Measurements from ENCODE around the gene TMEM132C.

Gene TMEM132C

DNA sequence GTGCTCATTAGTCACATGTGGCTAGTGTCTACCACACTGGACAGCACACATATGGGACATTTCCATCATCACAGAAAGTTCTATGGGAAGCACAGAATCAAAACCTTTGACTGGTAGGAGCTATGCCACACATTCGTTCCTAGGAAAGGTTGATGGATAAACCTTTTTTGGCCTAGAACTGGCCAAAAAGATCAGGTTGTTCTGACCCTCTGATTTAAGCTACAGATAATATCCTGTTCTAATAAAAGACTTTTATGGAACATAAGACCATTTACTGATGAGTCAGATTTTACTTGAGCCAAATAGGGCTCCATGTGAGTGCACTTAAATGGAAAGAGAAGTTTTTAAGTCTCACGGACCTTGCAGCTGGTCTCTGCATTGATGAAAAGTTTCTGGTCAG, 413.6 kb downstream of the TMEM132C start:
- DNase-seq: no peak

DNA sequence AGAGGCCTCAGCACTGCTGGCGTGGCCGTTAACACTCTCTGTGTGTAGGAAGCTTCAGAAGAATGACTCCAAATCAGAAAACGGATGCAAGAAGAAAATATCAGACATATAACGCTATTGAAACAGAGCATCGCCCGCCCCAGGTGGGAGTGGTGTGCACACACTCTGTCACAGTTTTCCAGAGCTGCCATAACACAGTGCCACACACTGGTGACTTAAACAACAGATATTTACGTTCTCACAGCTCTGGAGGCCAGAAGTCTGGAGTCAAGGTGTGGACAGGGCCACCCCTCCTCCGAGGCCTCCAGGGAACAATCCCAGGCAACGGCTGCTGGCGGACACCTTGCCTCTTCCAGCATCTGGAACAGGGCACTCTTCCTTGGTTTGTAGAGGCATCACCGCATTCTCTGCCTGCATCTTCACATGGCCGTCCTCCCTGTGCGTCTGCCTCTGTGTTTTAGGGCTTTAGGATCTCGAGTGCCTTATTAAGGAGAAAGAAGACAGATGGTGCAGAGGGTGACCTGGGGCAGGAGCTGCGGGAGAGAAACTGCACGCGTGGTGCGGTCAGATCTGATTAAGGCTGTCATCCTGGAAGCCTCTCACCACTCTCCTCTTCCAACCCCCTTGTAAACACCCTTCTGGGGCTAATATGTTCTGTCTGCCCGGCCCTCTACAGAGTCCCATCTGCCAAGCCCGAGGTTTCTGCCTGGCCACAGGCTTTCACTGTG, 415.7 kb downstream of the TMEM132C start:
- no peak for DNase-seq

DNA sequence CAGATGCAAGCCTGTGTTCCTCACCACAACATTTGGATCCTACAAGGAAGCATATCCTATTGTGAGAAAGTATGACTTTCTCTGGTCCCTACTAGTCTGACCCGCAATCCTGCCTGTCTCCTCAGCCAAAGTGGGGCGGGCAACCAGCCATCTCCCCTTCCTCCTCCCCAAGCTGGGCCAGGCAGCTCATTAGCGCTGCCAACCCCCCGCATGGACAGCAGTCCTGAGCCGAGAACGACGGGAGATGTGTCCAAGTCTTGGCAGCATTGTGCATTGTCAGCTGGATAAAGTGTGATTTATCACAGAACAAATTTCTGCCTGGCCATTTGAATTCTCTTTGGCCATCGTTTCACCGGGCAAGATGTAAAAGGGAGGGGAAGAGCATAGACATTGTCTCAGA, 417.4 kb downstream of the TMEM132C start:
- no peak for DNase-seq

DNA sequence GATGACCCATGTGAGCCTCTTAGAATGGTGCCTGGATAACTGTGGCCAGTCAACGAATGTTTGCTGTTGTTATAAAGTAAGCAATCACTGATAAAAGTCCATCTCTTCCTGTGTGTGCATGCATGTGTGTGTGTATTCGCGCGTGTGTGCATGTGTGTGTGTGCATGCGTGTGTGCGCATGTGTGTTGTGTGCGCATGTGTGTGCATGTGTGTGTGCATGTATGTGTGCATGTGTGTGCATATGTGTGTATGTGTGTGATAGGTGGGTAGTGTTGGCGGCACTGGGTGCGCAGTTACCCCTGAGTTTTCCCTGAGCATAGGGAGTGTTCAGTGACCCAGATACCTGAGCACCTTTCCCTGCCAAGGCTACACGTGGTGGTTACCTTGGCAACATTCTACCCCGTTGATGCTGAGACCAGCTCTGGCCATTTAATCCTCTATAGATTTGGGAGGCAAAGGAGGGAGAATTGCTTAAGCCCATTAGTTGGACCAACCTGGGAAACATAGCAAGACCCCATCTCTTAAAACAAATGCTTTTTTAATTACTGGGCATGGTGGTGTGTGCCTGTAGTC, 419.0 kb downstream of the TMEM132C start:
- DNase-seq: no peak

DNA sequence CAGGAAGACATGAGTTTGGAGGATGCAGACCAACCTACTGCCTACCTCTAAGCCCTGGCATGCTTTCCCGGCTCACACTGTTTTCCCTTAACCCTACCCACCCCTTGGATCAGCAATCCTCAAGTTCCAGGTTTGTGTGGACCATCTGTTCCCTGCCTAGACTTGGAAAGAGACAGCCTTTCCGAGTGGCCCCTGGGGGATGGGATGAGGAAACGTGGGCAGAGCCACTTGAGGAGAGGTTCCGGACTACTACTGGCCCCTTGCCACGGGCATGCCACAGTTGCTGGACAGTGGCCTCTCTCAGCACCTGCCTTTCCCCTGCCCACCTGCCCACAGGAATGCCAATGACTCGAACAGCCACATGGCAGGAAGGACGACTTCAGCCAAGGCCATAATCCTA, 420.9 kb downstream of the TMEM132C start:
- no peak for DNase-seq

DNA sequence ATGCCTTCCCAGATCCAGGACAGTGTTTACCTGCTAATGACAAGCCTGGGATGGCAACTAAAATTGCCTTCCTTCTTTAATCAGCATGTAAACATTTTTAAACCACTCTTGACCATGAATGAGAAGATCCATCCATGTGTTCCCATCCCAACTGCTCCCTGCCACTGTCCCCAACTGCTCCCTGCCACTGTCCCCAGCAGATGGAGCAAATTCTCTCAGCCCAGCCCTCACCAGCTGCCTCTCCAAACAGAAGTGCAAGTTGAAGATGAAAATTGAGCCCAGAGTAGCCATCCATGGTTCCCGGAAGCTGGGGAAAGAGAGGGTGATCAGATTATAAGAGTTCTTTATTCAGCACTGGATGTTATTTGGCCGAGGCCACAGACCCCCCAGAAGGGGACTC, 423.7 kb downstream of the TMEM132C start:
- DNase-seq: no peak

DNA sequence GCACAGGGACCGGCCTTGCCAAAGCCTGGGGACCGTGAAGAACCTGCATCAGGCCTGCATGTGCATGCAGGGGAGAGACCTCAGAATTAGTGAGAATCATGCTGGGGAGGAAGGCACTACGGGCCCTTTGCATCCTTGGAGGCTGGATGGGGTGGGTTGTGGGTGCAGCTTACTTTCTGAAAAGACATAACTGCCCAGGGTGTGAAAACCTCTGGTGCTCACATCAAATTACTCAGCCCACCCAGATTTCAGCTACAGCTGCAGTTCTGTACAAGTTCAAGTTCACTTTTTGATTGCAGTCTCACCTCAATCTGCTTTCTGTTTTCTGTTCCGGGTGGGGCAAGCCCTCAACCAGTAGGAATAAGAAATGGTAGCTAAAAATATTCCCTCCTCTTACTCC, 426.1 kb downstream of the TMEM132C start:
- DNase-seq: no peak

DNA sequence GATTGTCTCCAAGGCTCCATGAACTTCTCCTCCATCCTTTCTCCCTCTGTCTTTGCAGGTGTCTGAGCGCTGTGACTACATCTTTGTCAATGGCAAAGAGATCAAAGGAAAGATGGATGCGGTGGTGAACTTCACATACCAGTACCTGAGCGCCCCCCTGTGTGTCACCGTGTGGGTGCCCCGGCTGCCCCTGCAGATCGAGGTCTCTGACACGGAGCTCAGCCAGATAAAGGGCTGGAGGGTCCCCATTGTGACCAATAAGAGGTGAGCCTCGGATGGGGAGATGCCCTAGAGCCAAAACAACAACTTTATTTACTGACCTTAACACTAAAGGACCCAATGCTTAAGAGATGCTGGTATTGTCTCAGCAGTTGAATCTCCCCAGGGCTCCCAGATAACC, 426.8 kb downstream of the TMEM132C start:
- DNase-seq: no peak

DNA sequence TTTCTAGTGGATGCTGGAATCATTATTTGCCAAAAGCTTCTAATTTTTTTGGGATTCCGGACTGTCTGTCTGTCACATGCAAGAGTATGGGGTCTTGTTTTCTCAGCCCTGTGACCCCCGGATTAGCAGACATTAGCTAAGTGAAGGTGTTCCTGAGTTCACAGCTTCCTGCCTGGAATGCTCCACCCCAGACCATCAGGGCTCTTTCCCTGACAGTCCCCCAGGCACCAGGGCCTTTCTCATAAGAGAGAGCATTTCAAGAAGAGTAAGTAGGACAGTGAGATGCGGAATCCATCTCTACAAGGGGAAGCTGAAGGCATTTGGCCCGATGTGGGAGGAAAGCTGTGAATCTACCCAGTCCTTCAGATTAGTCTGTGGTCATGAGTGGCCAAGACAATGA, 427.5 kb downstream of the TMEM132C start:
- no peak for DNase-seq

DNA sequence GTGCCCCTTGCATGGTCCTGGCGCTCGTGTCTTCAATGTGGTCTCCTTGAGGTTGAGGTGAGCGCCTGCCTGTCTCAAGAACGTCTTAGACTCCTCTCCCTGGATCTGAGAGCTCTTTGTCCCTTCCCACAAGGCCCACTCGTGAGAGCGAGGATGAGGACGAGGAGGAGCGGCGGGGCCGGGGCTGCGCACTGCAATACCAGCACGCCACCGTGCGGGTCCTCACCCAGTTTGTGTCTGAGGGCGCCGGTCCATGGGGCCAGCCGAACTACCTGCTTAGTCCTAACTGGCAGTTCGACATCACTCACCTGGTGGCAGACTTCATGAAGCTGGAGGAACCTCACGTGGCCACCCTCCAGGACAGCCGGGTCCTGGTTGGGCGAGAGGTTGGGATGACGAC, 428.7 kb downstream of the TMEM132C start:
- DNase-seq: no peak

DNA sequence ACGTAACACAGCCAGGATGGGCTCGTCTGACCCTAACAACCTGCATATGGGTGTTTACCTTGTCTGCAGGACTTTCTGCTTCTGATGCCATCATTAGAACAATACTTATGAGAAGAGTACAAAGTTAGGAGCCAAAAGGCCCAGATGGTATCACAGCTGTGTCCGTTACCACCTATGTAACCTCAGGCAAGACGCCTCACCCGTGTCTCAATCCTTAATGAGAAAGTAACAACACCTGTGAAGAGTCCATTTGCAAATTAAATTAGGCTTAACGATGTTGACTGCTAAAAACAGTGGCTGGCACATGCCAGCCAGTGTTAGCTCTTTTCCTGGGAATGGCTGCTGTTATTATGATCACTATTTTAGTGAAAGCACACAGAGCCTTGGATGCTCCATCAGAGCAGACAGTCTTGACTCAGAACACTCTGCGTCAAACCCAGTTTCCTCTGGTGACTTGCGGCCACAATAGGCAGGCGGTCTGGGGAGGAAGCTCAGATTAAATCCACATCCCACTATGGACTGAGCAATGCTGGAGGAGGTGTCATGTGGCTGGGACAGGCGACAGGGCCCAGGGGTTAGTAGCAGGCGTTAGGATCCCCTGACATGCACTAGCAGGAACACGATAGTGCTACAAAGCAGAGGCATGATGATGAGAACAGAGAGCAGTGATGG, 431.5 kb downstream of the TMEM132C start:
- no peak for DNase-seq

DNA sequence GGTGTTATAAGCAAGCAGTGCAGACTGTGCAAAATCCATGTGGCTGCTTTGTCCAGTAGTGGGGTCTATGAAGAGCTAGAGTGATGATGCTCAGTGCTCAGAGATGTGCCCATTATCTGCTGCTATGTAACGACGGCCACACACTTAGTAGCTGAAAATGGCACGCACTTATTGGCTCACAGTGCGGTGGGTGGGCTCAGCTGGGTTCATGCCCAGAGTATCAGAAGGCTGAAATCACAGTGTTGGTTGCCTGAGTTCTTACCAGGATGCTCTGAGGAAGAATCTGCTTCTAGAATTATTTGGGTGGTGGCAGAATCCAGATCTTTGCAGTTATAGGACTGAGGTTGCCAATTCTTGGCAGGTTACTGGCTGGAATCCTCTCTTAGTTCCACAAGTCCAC, 432.1 kb downstream of the TMEM132C start:
- no peak for DNase-seq

DNA sequence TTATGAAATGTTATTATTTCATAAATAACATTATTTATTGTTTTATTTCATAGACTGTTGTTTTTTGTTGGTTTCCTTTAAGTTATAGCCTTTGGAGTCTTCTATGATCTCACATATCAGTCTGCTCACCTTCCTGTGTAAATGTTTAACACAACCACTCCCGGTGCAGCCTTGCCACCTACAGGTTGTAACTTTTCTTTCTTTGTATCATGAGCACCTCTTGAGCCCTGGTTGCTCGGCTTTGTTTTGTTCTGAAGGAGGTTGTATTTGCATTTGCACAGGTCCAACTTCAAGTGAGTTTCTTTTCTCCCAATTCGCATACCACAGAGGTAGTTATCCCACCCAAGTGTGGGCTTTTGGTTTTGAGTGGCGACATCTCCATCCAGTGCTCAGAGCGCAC, 435.4 kb downstream of the TMEM132C start:
- DNase-seq: no peak

DNA sequence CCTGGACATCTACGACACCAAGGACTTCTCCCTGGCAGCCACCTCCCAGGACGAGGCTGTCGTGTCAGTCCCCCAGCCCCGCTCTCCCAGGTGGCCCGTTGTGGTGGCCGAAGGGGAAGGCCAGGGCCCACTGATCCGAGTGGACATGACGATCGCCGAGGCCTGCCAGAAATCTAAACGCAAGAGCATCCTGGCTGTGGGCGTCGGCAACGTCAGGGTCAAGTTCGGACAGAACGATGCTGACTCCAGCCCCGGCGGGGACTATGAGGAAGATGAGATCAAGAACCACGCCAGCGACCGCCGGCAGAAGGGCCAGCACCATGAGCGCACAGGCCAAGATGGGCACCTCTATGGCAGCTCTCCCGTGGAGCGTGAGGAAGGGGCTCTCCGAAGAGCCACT, 438.2 kb downstream of the TMEM132C start:
- DNase-seq: no peak

DNA sequence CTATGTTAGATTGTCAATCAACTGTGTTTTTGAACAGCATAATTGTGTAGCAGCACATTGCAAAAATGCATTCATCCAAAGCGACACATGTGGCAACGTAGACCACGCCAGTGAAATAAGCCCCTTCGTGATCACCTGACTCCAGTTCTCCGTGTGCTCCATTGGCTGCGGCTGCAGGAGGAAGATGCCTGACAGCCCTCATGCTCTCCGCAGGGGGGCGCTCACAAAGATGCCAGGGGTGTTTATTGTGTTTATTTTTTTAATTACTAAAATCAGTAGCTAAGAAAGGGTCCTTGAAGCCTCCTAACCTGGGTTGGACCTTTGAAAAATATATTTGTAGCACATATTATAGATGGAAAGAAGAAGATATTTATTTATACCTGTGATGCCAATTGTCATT, 440.5 kb downstream of the TMEM132C start:
- DNase-seq: no peak

DNA sequence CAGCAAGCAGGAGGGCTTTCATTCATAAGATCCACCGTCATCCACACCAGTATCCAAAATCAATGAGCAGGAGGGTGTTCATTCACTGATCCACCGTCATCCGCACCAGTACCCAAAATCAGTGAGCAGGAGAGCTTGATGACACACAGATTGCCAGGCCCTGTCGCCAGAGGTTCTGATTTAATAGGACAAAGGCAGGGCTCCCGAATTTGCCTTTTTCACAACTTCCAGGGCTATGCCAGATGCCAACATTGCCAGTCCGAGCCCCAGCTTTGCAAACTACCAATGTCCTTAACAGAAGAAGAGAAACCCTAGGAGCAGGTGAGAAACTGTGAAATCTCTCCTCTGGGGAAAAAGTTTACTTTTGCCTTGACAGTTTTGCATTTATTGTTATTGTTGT, 441.8 kb downstream of the TMEM132C start:
- no peak for DNase-seq

DNA sequence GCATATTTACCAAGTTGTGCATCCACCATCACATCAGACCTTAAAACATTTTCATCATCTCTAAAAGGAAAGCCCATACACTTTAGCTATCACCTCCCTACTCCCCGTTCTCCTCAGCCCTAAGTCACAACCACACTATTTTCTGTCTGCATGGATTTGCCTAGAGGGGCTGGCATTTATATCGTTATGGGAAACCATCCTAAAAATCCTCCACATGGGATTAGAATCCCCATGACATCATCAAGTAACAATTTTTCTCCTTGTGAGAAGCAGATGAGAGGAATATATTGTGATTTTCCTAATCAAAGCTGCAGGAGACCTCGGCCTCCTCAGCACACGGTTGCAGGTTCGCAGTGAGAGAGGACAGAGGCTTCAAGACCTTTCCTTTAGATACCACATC, 442.7 kb downstream of the TMEM132C start:
- DNase-seq: no peak

DNA sequence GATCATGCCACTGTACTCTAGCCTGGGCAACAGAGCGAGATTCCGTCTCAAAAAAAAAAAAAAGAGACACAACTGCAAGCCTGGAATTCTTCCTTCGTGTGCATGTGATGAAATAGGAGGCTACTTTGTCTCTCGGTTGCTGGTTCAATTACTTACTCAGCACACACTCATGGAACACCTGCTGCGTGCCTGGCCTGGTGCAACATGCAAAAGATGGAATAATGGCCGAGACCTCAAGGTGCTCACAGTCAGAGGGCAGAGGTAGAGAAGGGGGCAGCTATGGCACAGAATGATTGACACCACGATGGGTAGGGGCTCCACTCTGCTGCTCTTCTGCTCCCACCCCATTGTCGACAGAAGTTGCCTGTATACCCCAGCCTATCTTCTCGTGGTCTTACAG, 444.5 kb downstream of the TMEM132C start:
- DNase-seq: no peak

DNA sequence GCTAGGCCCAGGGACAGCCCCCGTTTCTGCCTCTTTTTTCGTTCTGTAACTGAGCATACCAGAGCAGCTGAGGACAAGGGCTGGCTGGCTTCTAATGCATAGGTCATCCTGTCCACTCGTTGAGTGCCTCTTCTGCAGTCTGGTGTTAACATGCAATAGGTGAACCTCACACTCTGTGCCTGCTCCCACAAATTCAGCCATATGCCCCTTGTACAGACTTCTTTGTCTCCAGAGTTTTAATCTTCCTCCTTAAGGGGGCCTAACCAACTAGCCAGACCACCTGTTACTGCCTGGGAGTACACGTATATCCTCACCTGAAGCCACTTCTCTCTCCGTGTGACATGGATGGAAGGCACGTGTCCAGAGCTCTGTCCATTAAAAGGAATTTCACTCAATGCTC, 445.7 kb downstream of the TMEM132C start:
- DNase-seq: no peak

DNA sequence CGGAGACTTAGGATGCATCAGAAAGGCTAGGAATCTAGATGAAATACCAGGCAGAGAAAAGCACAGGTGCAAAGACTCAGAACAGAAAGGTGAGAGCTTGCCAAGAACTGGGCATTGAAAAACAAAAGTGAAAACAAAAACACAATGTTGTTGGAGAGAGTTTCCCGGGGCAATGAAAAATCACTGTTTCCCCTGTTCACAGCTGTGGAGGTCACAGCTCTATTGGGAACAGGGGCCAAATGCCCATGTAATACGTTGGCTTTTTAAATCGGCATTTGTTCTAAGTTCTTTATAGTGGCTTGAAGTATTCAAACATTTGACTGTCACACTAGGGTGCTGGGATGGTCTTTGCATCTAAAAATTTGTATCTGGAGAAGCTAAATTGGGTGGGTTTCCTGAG, 448.5 kb downstream of the TMEM132C start:
- no peak for DNase-seq

DNA sequence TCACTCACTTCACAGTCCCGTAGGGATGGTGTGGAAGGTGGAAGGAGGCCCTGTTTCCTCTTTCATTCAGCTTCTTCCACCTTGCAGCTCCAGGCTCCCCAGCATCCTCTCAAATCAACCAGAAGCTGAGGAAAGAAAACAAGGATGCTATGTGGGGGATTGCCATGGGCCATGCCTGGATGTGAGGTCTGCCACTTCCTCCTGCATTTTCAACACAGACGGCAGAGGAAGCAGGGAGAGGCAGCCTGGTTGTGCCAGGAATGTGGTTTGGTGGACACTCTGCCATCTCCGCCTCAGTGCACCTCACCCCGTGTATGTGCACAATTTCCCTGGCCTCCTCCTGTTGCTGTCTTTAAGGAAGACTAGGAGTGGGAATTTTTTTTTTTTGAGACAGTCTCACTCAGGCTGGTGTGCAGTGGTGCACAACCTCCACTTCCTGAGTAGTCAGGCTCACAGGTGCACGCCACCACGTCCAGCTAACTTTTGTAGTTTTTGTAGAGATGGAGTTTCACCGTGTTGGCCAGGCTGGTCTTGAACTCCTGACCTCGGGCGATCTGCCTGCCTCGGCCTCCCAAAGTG, 457.6 kb downstream of the TMEM132C start:
- DNase-seq: no peak

DNA sequence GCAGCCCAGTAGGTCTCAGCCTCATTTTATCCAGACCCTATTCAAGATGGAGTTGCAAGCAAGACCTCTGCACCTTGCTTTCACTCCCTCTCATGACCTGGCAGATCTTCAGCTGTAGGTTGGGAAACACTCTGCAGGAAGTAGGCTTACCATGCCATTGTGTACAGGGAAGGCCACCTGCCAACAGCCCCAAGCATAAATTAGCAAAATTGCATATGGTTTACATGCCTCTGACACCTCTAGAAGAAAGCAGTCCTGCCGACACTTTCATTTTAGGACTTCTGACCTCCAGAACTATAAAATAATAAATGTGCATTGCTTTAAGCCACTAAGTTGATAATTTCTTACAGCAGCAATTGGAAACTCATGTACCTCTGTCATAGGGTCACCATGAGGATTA, 459.9 kb downstream of the TMEM132C start:
- DNase-seq: no peak

DNA sequence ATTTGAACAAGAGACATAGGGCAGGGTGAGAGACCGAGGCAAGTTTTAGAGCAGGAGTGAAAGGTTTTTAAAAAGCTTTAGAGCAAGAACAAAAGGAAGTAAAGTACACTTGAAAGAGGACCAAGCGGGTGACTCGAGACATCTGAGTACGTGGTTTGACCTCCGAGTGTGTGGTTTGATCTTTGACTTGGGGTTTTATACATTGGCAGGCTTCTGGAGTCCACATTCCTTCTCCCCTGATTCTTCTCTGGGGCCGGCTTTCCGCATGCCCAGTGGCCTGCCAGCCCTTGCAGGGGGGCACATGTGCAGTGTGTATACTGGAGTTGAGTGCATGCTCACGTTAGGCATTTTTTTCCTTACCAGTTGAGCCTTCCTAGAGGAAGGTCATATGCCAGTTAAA, 460.5 kb downstream of the TMEM132C start:
- no peak for DNase-seq

DNA sequence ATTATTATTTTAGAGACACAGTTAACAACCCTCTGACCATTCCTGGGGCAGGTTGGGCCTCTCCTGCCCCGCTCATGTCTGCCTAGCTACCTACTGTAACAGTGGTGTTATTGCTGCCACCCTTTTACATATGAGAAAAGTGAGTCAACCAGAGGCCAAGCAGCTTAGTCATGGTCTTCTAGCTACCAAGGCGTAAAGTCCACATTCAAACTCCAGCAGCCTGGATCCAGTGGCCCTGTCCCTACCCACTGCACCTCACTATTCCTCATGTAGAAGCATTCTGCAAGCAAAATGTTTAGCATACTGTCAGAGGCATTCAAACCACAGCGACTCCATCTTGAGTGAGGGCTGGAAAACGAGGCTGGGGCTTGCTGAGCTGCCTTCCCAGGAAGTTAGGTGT, 461.0 kb downstream of the TMEM132C start:
- no peak for DNase-seq
